ENCODE results near the gene PTTG1IP. TPM values are rescaled to one million over a fixed set of nuclear protein-coding genes. Genes with fewer than 3 reads are reported as not detected.

The PTTG1IP gene
- total RNA-seq, 1 donor from 2014 or later: 73.9 TPM

DNA sequence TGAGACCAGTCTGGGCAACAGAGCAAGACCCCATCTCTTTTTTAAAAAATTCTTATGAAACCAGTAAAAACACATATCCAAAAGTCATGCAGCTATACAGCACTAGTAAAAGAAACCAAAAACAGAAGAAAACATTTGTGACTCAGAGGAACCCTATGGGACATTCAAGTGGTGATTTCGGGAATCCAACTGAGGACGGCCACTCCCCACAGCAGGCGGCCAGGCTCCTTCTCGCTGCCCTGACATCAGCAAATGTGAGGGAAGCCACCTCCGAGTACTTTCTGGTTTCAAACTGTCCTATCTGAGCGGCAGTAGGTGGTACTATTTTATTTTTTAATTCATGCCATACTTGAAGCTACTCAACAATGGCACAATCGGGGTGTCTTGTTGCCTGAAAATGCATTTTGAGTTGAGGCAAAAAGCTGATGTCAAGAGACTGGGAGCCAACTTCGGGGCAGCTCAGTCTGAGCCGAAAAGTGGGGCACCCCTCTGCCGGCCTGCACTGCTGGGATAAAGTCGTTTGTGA, 58.9 kb downstream of the PTTG1IP start:
- ATAC-seq: no peak
- no peak for DNase-seq (ENCODE audit: low spot score)

DNA sequence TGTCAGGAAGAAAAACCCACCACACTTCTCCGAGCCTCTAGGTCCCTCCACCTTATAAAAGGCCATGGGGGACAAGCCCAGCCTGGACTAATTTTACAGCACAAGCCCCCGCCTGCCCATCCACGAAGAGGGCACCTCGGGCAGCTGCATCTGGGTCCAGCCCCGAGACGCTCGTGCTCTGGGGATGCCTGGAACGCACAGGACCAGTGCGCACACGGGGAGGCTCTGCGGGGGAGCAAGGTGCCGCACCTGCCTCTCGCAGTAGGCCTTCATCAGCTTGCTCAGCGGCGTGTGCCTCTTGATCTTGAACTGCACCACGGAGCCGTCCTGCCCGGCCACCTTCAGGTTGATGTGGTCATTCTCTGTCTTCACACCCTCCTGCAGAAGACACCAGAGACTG, 59.8 kb downstream of the PTTG1IP start:
- DNase-seq (ENCODE audit: low spot score) (no peak), ATAC-seq (no peak)

DNA sequence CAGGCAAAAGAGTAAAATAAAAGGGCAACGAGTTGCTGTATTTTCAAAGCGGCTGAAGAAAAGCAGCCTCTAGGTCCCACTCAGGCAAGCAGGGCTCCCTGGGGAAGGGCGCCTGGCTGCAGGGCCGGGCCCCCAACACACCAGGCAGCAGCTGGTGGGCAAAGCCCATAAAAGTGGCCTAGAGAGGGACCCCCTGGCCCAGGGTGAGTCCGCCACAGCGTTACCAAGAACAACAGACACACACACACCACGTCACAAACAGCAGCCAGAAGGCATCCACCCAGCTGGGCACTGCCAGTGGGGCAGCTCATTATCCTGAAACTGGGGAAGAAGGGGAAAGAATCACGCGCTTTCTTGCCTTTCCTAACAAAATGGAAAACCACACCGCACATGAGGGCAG, 60.3 kb downstream of the PTTG1IP start:
- ATAC-seq (no peak), DNase-seq (ENCODE audit: low spot score) (no peak)

DNA sequence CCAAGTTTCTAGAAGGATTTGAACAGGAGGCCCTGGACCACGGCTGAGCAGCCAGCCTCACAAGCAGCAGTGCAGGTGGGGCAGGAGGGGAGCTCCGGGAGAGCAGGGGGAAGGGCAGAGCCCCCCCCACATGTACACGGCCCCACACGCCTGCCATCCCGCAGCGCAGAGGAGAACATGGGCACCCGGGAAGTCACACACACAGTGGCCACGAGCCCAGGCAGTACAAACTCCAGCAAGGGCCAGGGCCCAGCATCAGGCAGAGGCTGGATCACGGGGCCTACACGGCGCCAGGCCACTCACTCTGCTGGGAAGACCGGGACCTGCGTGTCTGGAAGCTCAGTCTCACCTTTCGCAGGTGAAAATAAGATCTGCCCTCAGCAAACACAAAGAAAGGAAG, 60.9 kb downstream of the PTTG1IP start:
- DNase-seq (ENCODE audit: low spot score) (no peak), ATAC-seq (no peak)

DNA sequence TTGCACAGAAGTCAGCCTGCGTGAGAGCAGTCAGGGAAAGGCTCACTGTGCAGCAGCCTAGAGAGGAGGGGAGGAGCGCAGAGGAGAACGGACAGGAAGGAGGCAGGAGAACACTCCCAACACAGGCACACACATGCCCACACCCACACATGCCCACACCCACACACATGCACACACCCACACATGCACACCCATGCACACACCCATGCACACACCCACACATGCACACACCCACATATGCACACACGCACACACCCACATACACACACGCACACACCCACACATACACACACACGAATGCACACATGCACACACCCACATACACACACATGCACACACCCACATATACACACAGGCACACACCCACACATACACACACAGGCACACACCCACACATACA, 62.7 kb downstream of the PTTG1IP start:
- DNase-seq (ENCODE audit: low spot score) (no peak), ATAC-seq (no peak)

DNA sequence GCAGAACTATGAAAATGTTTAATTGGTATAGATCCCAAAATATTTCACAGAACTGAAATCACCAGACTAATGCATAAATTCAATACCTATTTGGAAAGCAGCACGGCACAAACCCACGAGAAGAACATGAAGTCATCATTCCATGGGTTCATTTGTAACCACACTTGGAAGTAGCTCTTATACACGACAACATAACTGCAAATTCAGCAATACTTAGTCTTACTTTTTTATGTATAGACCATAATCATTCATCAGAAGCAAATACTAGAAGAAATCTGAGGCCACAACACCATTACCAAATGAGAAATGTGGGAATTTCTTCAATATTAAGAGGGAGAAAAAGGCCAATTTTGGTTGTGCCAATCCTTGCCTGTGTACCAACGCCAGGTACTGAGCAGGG, 67.6 kb downstream of the PTTG1IP start:
- DNase-seq (ENCODE audit: low spot score) (no peak), ATAC-seq (no peak)

DNA sequence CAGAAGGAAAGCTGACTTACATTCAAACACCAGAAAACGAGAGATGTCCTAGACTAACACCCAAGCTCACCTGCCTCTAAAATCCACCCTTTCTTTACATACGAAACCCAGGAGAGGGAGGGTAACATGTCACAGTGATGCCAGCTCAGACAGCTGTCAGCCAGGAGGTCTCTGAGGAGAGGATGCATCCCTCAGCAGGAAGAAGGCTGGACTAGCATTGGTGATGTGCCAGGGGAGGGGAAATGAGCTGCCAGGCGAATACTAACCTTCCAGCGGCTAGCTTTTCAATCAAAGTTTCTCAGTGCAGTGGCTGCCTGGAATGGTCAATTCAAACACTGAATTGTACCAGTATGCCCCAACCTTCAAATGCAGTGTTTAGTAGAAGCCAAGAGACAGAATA, 68.3 kb downstream of the PTTG1IP start:
- DNase-seq (ENCODE audit: low spot score) (no peak), ATAC-seq (no peak)

DNA sequence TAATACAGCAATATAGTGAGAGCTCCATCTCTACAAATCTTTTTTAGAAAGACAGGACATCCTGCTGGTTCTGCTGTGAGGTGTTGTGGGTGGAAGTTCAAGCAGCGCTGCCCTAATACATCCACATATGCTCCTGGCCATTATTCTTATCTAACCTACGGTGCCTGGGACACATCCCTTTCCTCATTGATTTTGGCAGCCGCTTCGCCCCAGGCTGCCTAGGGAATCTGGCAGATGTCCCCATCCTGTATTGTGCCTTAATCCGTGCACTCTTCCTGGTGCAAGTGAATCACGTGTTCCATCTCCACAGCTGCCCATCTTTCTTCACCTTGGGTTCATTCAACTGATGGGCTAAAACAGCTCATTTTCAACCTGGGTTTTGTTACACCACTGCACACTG, 68.7 kb downstream of the PTTG1IP start:
- DNase-seq (ENCODE audit: low spot score) (peak; percentile 77), ATAC-seq (peak; percentile 61)

DNA sequence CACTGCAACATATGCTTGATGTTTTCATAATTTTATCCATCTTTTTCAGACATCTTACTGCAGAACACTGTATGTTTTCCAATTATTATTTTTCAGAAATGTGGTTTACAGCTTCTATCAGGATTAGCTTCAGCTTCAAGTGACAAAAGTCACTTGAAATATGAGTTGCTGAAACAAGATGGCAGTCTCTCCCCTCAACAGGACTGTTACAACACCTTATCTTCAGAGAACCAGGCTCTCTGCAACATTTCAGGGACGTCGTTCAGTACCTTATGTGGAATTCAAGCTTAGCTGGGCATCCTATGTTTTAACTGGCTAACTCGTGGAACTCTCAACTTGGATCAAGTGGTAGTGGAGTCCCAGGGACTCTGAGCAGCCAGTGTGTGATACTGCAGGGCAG, 69.8 kb downstream of the PTTG1IP start:
- no peak for ATAC-seq

DNA sequence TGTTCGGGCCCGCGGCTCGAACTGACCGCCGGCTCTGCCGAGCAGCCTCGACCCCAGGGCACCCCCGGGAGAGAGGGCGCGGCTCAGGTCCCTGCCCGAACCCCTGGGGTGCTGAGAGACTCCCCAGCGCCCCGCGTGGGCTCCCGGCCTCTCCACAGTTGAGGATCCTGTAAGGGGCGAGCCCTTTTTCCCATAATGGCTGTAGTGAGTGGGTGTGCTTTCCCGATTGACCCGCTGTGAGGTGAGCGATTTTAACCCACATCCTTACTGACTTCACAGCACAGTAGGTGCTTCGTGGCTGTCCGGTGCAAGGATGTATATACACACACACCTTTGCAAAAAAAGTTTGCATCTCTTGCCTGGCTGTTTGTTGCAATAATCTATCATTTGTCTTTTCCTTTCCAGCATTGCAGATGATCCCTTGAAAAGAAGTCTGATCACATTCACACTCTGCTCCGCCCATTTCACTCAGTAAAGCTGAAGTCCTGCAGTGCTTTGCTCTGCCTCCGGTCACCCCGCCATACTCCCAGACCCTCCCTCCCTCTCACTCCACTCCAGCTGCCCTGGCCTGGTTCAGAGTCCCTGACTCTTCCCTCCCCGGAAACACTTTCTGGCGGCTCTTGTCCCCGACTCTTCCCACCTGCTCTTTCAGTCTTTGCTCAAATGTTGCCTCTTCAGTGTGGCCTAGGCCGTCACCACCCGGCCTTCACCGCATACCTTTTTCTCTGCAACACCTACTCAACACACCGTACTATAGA, 70.9 kb downstream of the PTTG1IP start:
- DNase-seq (ENCODE audit: low spot score) (no peak), ATAC-seq (no peak)

More for the DNA sequence above, 69.8 kb downstream of the PTTG1IP start:
- DNase-seq (ENCODE audit: low spot score): no peak

DNA sequence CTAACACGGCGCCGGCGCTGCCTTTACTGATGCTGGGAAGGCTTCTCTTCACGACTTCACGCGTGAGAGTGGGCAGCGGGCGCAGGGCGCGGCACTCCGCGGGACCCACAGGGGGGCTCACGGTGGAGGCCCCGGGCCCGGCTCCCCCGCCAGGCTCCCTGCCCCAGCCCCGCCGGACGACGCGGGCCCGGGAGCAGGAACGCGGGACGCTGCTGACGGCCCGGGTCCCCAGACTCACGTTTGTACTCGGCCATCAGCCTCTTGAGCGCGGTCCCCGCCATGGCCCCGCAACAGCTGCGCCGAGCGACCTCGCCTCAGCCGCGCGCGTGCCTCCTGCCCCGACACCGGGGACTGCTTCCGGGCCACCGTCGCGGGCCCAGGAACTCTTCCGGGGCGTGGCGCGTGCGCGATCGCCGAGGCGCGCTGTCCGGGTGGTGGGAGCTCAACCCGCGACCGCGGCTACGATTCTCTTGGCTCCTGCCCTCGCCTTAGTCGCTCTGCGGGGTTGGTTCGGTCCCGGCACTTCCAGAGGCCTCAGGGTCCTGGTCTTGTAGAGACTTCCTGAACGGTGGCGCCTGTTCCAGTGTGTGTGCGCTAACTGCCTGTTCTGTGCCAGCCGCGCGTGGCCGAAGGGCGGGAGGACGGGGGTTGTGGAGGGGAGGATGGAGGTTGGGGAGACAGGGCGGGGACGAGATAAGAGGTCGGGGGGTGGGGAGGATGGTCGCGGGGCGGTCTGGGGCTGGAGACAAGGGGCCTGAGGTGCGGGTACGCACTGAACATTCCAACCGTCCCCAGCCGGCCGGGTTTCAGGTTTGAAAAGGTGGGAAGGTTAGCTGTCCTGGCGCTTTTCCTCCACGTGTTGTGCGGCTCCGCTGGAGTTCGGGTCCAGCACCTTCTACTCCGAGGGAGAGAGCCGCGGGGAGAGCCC, 71.8 kb downstream of the PTTG1IP start, which contains the start of gene UBE2G2:
Gene UBE2G2, minus strand, starts transcription at position 353 of the 928 bp plus-strand sequence. Its CDS starts 72 bp downstream, at position 281.
- peak; percentile 94 for ATAC-seq
- peak; percentile 88 for DNase-seq (ENCODE audit: low spot score)

DNA sequence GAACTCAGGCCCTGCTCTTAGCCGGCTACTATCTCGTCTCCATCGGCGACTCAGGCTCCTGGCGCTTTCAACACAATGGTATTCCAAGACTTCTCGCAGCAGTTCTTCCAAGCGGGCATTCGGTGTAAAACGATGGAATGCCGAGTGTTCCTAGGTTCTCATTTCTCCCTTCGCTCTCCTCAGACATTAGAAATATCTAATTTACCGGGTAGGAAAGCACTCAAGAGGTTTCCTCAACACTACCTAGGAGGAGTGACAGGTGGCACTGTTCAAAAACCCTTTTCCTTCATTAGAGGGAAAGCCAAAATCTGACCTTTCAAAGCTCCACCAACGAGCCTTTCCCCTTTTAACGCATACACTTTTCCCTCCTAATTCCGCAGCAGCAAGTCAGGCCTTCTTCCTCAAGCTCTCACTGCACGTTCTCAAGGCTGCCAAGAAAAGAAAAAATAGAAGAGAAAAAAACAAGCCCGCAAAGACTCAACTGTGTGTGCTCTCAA, 72.5 kb downstream of the PTTG1IP start:
- DNase-seq (ENCODE audit: low spot score) (no peak), ATAC-seq (peak; percentile 71)

DNA sequence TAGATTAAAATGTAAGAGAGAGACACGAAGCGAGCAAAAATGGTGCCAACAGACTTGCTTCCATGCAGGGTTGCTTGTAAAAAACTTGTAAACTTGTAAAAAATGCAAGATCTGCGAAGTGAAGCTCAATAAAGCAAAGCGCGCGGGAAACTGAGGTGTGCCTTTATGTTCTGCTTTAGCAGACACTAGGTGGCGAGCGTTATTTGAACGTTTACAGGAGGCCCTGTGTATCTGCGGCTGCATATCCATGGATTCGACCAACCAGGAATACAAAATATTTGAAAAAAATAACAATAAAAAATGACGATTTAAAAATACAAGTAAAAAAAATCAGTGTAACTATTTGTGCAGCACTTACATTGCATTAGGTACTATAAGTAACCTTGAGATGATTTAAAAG, 73.4 kb downstream of the PTTG1IP start:
- ATAC-seq (no peak), DNase-seq (ENCODE audit: low spot score) (no peak)

DNA sequence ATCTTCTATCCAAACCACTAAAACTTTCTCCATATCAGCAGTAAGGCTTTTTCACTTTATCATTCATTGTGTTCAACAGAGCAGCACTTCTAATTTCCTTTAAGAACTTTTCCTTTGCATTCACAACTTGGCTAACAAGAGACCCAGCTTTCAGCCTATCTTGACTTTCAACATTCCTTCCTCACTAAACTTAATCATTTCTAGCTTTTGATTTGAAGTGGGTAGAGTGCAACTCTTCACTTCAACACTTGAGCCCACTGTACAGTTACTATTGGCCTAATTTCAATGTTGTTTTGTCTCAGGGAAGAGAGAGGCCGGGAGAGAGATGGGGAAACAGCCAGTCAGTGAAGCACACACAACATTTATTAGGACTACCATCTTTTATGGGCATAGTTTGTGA, 73.8 kb downstream of the PTTG1IP start:
- ATAC-seq: no peak
- DNase-seq (ENCODE audit: low spot score): no peak

Other genes with a start within 250 kb of the PTTG1IP start
- gene KRTAP10-9, start 246.6 kb downstream of the PTTG1IP start, total RNA-seq: not detected
- gene KRTAP10-10, start 236.3 kb downstream of the PTTG1IP start, total RNA-seq: not detected
- not detected for gene KRTAP10-11, start 227.3 kb downstream of the PTTG1IP start, total RNA-seq
- not detected for gene KRTAP12-4, start 219.0 kb downstream of the PTTG1IP start, total RNA-seq
- gene KRTAP12-3, start 215.8 kb downstream of the PTTG1IP start, total RNA-seq: not detected
- not detected for gene KRTAP12-2, start 206.8 kb downstream of the PTTG1IP start, total RNA-seq
- not detected for gene KRTAP12-1, start 191.5 kb downstream of the PTTG1IP start, total RNA-seq
- gene KRTAP10-12, start 176.5 kb downstream of the PTTG1IP start, total RNA-seq: not detected
- not detected for gene TSPEAR, start 162.1 kb downstream of the PTTG1IP start, total RNA-seq
- gene UBE2G2, start 71.9 kb downstream of the PTTG1IP start, total RNA-seq: 43.4 TPM
- gene SUMO3, start 55.6 kb downstream of the PTTG1IP start, total RNA-seq: 32.2 TPM
- gene ITGB2, start 47.2 kb upstream of the PTTG1IP start, total RNA-seq: 13.6 TPM
- 19.1 TPM for gene SLX9, start 66.3 kb upstream of the PTTG1IP start, total RNA-seq
- gene ADARB1, start 200.9 kb upstream of the PTTG1IP start, total RNA-seq: 9.8 TPM